Measurements from ENCODE around the gene GMCL1. TPM values are rescaled to one million over a fixed set of nuclear protein-coding genes. Genes with fewer than 3 reads are reported as not detected.
A peak's percentile ranks its signal among the peaks of the same experiment; 100 is the strongest.
"Not testable (repeated sequence)": the region's sequence is repeated elsewhere in the genome, so short reads cannot be mapped to it uniquely, and the experiment has no call there.

GMCL1 gene, protein sequence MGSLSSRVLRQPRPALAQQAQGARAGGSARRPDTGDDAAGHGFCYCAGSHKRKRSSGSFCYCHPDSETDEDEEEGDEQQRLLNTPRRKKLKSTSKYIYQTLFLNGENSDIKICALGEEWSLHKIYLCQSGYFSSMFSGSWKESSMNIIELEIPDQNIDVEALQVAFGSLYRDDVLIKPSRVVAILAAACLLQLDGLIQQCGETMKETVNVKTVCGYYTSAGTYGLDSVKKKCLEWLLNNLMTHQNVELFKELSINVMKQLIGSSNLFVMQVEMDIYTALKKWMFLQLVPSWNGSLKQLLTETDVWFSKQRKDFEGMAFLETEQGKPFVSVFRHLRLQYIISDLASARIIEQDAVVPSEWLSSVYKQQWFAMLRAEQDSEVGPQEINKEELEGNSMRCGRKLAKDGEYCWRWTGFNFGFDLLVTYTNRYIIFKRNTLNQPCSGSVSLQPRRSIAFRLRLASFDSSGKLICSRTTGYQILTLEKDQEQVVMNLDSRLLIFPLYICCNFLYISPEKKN
- polyA plus RNA-seq (ENCODE audit: insufficient read length in 4 of 4): 10 to 100 TPM; 27.4 to 42.1 (median 30.0) TPM

- peak; percentile 90 to 97 (median 96) for DNase-seq (ENCODE audit: low read depth in 4 of 4, low spot score in 2 of 4)
Observed at GRCh38 chr2:69829256-69830044, at the start of gene GMCL1. Gene GMCL1, plus strand, starts transcription at chr2:69829660. Its CDS starts 233 bp downstream, at chr2:69829893.

DNA sequence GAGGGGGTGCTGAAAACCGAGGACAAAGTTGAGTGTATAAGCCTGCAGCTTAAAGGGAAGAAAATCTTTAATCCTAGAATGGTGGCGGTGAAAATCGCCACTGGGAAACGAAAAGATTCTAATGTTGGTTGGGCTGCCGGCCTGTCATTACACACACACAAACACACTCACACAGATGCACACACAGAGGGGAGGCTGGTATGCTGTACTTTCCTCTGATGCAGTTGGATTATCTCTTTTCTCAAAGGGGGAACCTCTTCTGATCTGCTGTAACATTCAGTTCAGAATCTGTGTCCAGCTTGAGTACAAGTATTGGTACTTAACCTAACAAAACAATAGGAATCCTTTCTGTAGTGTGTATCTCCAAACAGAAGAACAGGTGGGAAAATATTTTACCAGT is 48.5 kb upstream of the GMCL1 start:
- no peak for DNase-seq (ENCODE audit: low read depth in 4 of 4, low spot score in 2 of 4)

GRCh38 chr2:69781321-69782248 is 47.9 kb upstream of the GMCL1 start:
- no peak for DNase-seq (ENCODE audit: low read depth in 4 of 4, low spot score in 2 of 4)

GRCh38 chr2:69784228-69784627 is 45.2 kb upstream of the GMCL1 start:
- DNase-seq (ENCODE audit: low read depth in 4 of 4, low spot score in 2 of 4): no peak

GRCh38 chr2:69785358-69785757 is 44.1 kb upstream of the GMCL1 start:
- DNase-seq (ENCODE audit: low read depth in 4 of 4, low spot score in 2 of 4): no peak

GRCh38 chr2:69786052-69786560 is 43.4 kb upstream of the GMCL1 start:
- no peak for DNase-seq (ENCODE audit: low read depth in 4 of 4, low spot score in 2 of 4)

- DNase-seq (ENCODE audit: low read depth in 4 of 4, low spot score in 2 of 4): peak in 1 of 4 donors; percentile 77
Observed at GRCh38 chr2:69789175-69789721, 40.2 kb upstream of the GMCL1 start.

DNA sequence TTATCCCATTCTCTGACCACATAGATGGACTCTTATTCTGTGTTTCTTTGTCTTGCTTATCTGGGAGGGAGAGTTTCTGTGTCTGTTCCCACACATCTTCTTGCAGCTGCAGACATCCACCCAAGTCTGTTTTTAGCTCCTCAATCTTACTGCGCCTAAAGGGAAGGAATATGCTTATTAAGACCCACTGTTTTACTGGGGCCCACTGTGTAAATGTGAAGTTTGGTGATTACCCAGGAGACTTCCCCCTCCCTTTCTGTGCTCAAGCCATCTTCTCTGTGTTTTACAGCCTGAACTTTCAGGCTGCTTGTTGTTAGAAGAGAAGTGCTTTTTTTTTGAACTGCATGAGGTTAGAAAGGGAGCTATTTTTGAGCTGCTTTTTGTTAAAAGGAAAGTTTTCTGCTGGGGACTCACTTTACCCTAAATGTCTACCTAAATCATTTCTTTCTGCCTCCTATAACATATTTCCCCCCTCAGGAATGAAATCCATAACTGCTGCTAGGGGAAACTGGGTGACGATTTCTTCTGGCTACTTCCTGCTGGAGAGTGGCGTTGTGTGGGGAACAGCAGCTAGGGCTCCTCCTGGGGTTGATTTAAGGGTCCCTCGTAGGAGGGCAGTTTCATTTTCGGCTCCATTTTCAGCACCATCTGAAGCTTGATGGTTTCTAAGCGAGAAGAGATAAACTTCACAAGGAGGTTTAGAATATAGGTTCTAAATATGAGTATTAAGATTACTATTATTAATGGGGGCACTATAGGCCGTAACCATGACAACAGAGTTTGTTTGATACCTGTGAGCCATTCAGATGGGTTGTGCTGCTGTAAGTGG is 39.5 kb upstream of the GMCL1 start:
- DNase-seq (ENCODE audit: low read depth in 4 of 4, low spot score in 2 of 4): no peak

GRCh38 chr2:69790601-69790959 is 38.9 kb upstream of the GMCL1 start:
- no peak for DNase-seq (ENCODE audit: low read depth in 4 of 4, low spot score in 2 of 4)

DNA sequence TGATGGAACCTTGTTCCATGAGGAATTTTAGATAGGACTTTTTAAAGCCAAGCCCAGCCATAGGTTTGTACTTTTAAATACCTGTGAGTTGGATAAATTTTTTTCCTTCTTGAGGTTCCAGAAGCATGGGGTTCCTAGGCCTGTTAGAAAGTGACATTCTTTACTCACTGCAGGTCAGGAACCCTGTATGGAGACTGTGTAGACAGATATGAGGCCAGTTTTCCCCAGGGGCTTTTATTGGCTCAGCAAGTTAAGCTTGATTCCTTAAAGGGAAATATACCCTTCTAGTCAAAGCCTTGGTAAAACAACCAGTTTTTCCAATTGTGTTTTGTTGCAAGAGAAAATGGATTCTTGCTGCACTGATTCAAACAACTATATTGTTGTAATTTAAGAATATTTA is 38.4 kb upstream of the GMCL1 start:
- no peak for DNase-seq (ENCODE audit: low read depth in 4 of 4, low spot score in 2 of 4)

DNA sequence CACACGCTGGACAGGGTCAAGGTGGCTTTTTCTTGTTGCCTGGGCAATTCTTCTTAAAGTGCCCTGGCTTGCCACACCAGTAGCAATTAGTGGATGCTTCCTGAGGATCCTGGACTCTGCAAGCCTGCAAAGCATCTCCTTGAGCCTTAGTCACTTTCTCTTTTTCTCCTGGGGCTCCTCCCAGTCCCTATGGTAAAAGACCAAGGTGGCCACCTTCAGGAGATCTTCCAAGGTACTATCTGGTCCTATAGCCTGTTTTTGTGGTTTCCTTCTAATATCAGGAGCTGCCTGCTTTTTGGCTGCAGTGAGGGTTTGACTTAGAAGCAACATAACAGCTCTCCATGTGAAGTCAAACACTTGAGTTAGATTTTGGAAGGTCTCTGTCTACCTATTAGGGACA is 33.3 kb upstream of the GMCL1 start:
- DNase-seq (ENCODE audit: low read depth in 4 of 4, low spot score in 2 of 4): no peak

DNA sequence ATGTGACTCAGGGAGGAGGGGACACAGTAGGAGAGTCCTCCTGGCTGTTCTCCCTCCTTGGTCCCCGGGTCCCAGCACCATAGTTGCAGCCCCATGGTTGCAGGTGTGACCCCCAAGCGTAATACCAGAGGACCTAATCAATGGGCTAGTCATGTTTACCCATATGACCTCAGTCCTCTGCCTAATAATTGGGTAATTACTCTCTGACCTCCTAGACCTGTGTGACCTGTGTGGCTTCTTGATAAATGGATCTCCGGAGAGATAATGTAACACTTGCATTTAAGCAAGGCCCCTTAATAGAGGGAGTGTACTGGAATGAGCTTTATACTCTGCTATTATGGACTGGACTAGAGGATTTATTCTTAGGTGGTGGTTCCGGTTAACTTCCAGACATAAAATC is 32.2 kb upstream of the GMCL1 start:
- no peak for DNase-seq (ENCODE audit: low read depth in 4 of 4, low spot score in 2 of 4)

DNA sequence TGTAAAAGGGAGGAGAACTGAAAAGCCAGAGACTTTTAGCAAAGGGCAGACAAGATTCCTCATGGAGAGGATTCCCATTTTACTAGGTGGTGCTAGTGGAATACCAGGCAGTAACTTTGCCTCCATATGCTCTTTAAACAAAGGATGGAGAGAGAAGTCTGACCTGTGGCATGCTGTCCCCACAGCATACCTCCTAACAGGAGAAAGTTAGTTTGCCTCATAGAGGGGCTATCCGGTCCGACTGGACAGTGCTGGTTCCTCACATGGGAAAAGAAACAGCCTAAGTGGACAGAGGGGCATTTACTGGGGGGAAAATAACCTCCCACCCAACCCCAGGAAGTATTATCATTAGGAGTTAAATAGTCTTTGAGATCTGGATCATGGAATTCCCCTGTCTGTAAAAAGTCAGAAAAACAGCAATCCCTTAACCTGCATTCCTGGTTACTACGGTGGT is 31.6 kb upstream of the GMCL1 start:
- no peak for DNase-seq (ENCODE audit: low read depth in 4 of 4, low spot score in 2 of 4)

DNA sequence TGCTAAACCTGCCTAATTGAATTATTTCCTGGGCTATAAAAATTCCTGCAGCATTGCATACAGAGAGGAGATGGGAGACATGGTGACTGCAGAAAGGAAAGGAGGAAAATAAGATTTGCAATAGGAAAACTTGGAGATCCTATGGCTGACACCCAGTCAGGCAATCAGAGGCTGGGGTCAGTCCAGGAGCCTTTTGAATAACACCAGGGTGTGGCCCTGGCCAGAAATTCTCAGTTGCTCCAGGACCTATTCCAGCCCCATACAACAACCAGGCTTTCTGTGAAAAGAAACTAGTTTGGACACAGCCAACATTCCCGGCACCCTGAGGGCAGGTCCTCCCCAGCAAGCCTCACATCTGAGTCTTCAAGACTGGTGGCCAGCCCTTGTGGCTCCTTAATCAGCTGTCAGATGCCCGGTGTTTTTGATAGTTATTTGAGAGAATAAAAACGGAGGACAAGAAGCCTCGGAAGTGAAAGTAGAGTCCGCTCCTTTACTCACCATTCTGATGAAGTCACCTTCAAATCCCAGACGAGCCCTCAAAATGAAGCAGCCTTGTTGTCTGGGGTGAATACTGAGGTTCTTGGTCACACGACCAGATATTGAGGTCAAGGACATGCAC is 31.1 kb upstream of the GMCL1 start:
- DNase-seq (ENCODE audit: low read depth in 4 of 4, low spot score in 2 of 4): no peak

- DNase-seq (ENCODE audit: low read depth in 4 of 4, low spot score in 2 of 4): no peak
Observed at GRCh38 chr2:69798909-69799526, 30.4 kb upstream of the GMCL1 start.

GRCh38 chr2:69801745-69802290 is 27.6 kb upstream of the GMCL1 start:
- DNase-seq (ENCODE audit: low read depth in 4 of 4, low spot score in 2 of 4): no peak

DNA sequence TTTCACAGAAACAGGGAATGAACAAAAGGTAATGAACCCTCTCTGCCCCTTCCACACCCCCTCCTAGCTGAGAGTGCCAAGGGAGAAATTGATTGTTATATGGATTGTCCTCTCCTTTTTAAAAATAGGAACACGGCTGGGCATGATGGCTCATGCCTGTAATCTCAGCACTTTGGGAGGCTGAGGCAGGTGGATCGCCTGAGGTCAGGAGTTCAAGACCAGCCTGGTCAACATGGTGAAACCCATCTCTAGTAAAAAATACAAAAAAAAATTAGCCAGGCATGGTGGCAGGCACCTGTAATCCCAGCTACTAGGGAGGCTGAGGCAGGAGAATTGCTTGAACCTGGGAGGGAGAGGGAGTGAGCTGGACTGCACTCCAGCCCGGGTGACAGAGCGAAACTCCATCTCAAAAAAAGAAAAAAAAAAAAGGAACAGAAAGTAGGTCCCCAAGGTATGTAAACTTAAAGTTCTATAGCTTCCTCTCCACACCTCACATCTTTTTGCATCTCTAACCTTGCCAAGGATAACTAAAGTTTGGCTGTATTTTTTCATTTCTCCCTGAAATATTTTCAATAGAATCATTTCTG is 26.6 kb upstream of the GMCL1 start:
- not testable (repeated sequence) for DNase-seq (ENCODE audit: low read depth in 4 of 4, low spot score in 2 of 4)

DNA sequence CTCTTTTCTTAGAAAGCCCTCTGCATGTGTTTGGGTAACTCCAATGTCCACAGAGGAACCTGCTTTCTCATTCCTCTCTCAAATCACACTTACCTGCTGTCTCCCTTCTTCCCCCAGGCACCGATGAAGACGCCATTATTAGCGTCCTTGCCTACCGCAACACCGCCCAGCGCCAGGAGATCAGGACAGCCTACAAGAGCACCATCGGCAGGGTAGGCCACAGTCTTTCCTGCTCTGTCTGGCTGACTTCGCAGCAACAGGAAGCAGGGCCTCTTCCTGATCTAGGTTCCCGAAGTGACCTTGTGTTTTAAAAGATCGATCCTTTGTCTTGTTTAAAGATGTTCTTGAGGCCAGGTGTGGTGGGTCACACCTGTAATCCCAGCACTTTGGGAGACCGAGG is 25.0 kb upstream of the GMCL1 start:
- DNase-seq (ENCODE audit: low read depth in 4 of 4, low spot score in 2 of 4): no peak

Measured in left renal cortex interstitium (tissue), 4 donors.